Esophagus (tissue), 2 donors: ENCODE measurements around the gene SLC24A3. TPM values are rescaled to one million over a fixed set of nuclear protein-coding genes. Genes with fewer than 3 reads are reported as not detected.

Experiments
- H3K27ac ChIP-seq, 2 donors: one replicate each; pipeline ENCODE4 v1.5.1; 2013; ENCODE audit warnings: low read depth in 2 of 2, mild to moderate bottlenecking in 2 of 2, inconsistent platforms in 1 of 2, low read length in 1 of 2, moderate library complexity in 1 of 2
- H3K27me3 ChIP-seq, 2 donors: one replicate each; pipeline ENCODE4 v1.6.1; 2013; ENCODE audit warnings: low read length in 2 of 2, control low read depth in 1 of 2, mild to moderate bottlenecking in 1 of 2; ENCODE audit not compliant: insufficient read depth in 2 of 2, control insufficient read depth in 1 of 2
- H3K36me3 ChIP-seq, 2 donors: one replicate each; pipeline ENCODE4 v1.6.1; 2013; ENCODE audit warnings: low read length in 1 of 2; ENCODE audit not compliant: control insufficient read depth in 2 of 2, insufficient read depth in 2 of 2
- H3K4me1 ChIP-seq, 2 donors: one replicate each; pipeline ENCODE4 v1.6.1; 2013; ENCODE audit warnings: low read length in 1 of 2; ENCODE audit not compliant: control insufficient read depth in 2 of 2, insufficient read depth in 2 of 2
- H3K4me3 ChIP-seq, 2 donors: one replicate each; pipeline ENCODE4 v1.5.1; 2013; ENCODE audit warnings: low read length in 2 of 2, mild to moderate bottlenecking in 2 of 2, low read depth in 1 of 2, moderate library complexity in 1 of 2
- H3K9me3 ChIP-seq, 2 donors: one replicate each; pipeline ENCODE4 v1.6.1; 2013; ENCODE audit warnings: mild to moderate bottlenecking in 2 of 2, low read depth in 1 of 2, low read length in 1 of 2, moderate library complexity in 1 of 2; ENCODE audit not compliant: control insufficient read depth in 2 of 2, insufficient read depth in 1 of 2
- WGBS, 2 donors: extraction: QIAGEN DNeasy Blood & Tissue Kit; methylation state at CpG; one replicate each; pipeline ENCODE4 v1.1.7; 2013; 5-methylcytosine and 5-hydroxymethylcytosine counted together
- polyA plus RNA-seq, 2 donors: library from polyadenylated mRNA; stranded (reverse); fragments of 200-250 nt; gene quantifications; one replicate each; pipeline ENCODE4 v1.2.3, GENCODE V29; 2013
- donor health status: healthy with polysubstance abuse.
- donor health status: Bipolar disorder and iron deficiency.

SLC24A3 gene
- polyA plus RNA-seq, 2 donors: 6.5 to 7.3 TPM

- Histone ChIP-seq H3K27ac (no peak overlapping the region), H3K36me3 (no peaks in the 10 kb centered on the region), H3K9me3 (no peaks in the 10 kb centered on the region), H3K4me1 (peaks cover 0 to 2% of the 10 kb centered on the region in 2 donors), H3K27me3 (no peaks in the 10 kb centered on the region), H3K4me3 (no peak overlapping the region)
- 80 to 91% methylated on average over 3 of the region's 3 CpGs for WGBS, 2 donors
Observed at GRCh38 chr20:19308146-19308545, 95.7 kb downstream of the SLC24A3 start.

- WGBS, 2 donors: 76 to 93% methylated on average over 2 of the region's 2 CpGs
- H3K27ac ChIP-seq: no peak overlapping the region
Observed at GRCh38 chr20:19310541-19310940, 98.1 kb downstream of the SLC24A3 start.

GRCh38 chr20:19313342-19314069 lies 101.1 kb downstream of the SLC24A3 start:
- Histone ChIP-seq H3K36me3 (no peaks in the 10 kb centered on the region), H3K27ac (peak overlapping the region; percentile 11 to 73), H3K4me3 (no peak overlapping the region), H3K9me3 (no peaks in the 10 kb centered on the region), H3K4me1 (peaks cover 0 to 10% of the 10 kb centered on the region in 2 donors), H3K27me3 (no peaks in the 10 kb centered on the region)
- WGBS, 2 donors: 58 to 70% methylated on average over 6 of the region's 6 CpGs

More at GRCh38 chr20:19310541-19310940, 98.1 kb downstream of the SLC24A3 start:
- Histone ChIP-seq H3K4me3 (no peak overlapping the region), H3K27me3 (no peaks in the 10 kb centered on the region), H3K36me3 (no peaks in the 10 kb centered on the region), H3K4me1 (peaks cover 0 to 2% of the 10 kb centered on the region in 2 donors), H3K9me3 (no peaks in the 10 kb centered on the region)

- Histone ChIP-seq H3K27me3 (no peaks in the 10 kb centered on the region), H3K27ac (peak overlapping the region in 1 of 2 donors; percentile 72), H3K4me1 (peaks cover 0 to 10% of the 10 kb centered on the region in 2 donors), H3K9me3 (no peaks in the 10 kb centered on the region), H3K4me3 (no peak overlapping the region), H3K36me3 (no peaks in the 10 kb centered on the region)
- 63 to 67% methylated on average over 7 of the region's 7 CpGs for WGBS, 2 donors
Observed at GRCh38 chr20:19314621-19315020, 102.2 kb downstream of the SLC24A3 start.

- peaks cover 0 to 8% of the 10 kb centered on the region in 2 donors for H3K4me1 ChIP-seq
- WGBS, 2 donors: 58 to 68% methylated on average over 5 of the region's 5 CpGs
- no peaks in the 10 kb centered on the region for H3K36me3 ChIP-seq
- H3K27ac ChIP-seq: no peak overlapping the region
- H3K4me3 ChIP-seq: no peak overlapping the region
- no peaks in the 10 kb centered on the region for H3K27me3 ChIP-seq
- H3K9me3 ChIP-seq: no peaks in the 10 kb centered on the region
Observed at GRCh38 chr20:19317237-19318069, 105.0 kb downstream of the SLC24A3 start.

- H3K4me1 ChIP-seq: peaks cover 0 to 8% of the 10 kb centered on the region in 2 donors
- no peak overlapping the region for H3K27ac ChIP-seq
- H3K9me3 ChIP-seq: no peaks in the 10 kb centered on the region
- no peak overlapping the region for H3K4me3 ChIP-seq
- H3K27me3 ChIP-seq: no peaks in the 10 kb centered on the region
- H3K36me3 ChIP-seq: no peaks in the 10 kb centered on the region
- WGBS, 2 donors: 61 to 71% methylated on average over 4 of the region's 4 CpGs
Observed at GRCh38 chr20:19318610-19319009, 106.2 kb downstream of the SLC24A3 start.

- Histone ChIP-seq H3K4me3 (no peak overlapping the region), H3K27ac (no peak overlapping the region), H3K9me3 (no peaks in the 10 kb centered on the region), H3K4me1 (peaks cover 0 to 8% of the 10 kb centered on the region in 2 donors), H3K36me3 (no peaks in the 10 kb centered on the region), H3K27me3 (no peaks in the 10 kb centered on the region)
- WGBS, 2 donors: 57 to 67% methylated on average over 8 of the region's 8 CpGs
Observed at GRCh38 chr20:19320005-19320404, 107.6 kb downstream of the SLC24A3 start.

- no peaks in the 10 kb centered on the region for H3K36me3 ChIP-seq
- H3K4me3 ChIP-seq: no peak overlapping the region
- H3K27ac ChIP-seq: no peak overlapping the region
- H3K9me3 ChIP-seq: no peaks in the 10 kb centered on the region
- 84 to 87% methylated on average over 5 of the region's 5 CpGs for WGBS, 2 donors
- H3K4me1 ChIP-seq: peaks cover 0 to 8% of the 10 kb centered on the region in 2 donors
- no peaks in the 10 kb centered on the region for H3K27me3 ChIP-seq
Observed at GRCh38 chr20:19321176-19321575, 108.7 kb downstream of the SLC24A3 start.

- no peak overlapping the region for H3K4me3 ChIP-seq
- H3K36me3 ChIP-seq: no peaks in the 10 kb centered on the region
- no peaks in the 10 kb centered on the region for H3K27me3 ChIP-seq
- H3K9me3 ChIP-seq: no peaks in the 10 kb centered on the region
- WGBS, 2 donors: 90 to 92% methylated on average over 10 to 12 of the region's 12 CpGs
- H3K27ac ChIP-seq: no peak overlapping the region
- peaks cover 0 to 7% of the 10 kb centered on the region in 2 donors for H3K4me1 ChIP-seq
Observed at GRCh38 chr20:19322061-19322985, 109.9 kb downstream of the SLC24A3 start.
